Measurements from ENCODE around the gene TNS3.
"Not testable (repeated sequence)": the region's sequence is repeated elsewhere in the genome, so short reads cannot be mapped to it uniquely, and the experiment has no call there.

The TNS3 gene

GRCh38 chr7:47283497-47284131 lies 298.3 kb downstream of the TNS3 start:
- DNase-seq (ENCODE audit: low spot score) = peak; percentile 89

- DNase-seq (ENCODE audit: low spot score) = peak; percentile 31
Measured at GRCh38 chr7:47282790-47283496, 299.0 kb downstream of the TNS3 start.

DNA sequence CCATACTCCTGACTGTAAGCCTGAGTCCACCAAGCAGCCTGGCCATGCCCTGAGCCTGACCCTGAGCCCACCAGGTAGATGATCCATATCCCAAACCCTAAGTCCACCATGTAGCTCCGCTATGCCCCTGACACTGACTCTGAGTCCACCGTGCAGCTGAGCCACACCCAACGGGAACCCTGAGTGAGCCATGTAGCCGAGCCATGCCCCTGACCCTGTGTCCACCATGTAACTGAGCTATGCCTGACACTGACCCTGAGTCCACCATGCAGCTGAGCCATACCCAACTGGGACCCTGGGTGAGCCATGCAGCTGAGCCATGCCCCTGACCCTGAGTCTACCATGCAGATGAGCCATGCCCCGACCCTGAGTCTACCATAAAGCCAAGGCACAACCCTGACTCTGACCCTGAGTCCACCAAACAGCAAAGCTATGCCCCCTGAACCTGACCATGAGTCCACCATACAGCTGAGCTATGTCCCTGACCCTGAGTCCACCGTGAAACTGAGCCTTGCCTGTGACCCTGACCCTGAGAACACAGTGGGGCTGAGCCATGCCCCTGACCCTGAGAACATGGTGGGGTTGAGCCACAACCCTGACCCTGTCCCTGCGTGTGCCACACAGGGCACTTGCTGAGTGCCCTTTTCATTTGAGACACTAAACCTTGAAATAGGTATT lies 299.8 kb downstream of the TNS3 start:
- no peak for DNase-seq (ENCODE audit: low spot score)

DNA sequence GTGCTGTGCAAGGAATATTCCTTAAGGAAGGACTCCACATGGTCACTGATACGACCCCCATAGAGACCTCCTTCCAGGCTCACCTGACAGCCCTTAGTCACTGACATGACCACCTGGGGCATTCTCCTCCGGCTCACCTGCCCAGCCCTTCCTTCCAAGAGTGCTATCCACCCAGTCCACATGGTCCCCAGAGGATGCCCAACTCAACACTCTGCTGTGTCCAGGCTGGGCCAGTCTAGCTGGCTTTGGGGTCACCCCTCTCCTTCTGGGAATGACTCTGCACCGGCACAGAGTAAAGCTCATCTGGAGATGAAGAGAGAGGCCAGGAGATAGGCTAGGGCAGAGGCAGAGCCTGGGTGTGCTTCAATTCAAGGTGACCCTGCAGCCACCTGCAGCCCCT lies 300.8 kb downstream of the TNS3 start:
- DNase-seq (ENCODE audit: low spot score) = no peak

- no peak for DNase-seq (ENCODE audit: low spot score)
Measured at GRCh38 chr7:47280114-47280513, 301.8 kb downstream of the TNS3 start.

GRCh38 chr7:47278043-47278442 lies 303.9 kb downstream of the TNS3 start:
- DNase-seq (ENCODE audit: low spot score) = no peak

DNA sequence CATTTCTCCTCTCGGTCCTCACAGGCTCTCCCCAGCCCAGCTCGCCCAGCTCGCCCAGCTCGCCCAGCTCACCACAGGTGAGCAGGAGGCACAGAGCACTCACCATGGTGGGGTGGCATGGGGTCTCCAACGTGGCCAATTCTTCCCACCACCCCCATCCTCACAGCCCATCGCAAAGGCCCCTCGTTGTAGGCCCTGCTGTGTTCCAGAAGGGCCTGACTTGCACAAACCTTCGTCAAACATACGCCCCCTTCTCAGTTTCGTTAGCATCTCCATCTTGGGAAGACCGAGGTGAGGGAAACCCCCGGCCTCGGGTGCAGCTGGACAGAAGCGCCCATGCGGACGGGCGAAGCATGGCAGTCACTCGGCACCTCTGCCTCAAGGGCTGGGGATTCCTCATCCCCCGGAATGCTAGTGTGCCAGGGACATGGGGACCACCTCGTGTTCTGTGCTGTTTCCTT lies 304.6 kb downstream of the TNS3 start:
- no peak for DNase-seq (ENCODE audit: low spot score)

- DNase-seq (ENCODE audit: low spot score) = no peak
Measured at GRCh38 chr7:47273974-47274766, 307.7 kb downstream of the TNS3 start.

- no peak for DNase-seq (ENCODE audit: low spot score)
Measured at GRCh38 chr7:47273088-47273487, 308.8 kb downstream of the TNS3 start.

DNA sequence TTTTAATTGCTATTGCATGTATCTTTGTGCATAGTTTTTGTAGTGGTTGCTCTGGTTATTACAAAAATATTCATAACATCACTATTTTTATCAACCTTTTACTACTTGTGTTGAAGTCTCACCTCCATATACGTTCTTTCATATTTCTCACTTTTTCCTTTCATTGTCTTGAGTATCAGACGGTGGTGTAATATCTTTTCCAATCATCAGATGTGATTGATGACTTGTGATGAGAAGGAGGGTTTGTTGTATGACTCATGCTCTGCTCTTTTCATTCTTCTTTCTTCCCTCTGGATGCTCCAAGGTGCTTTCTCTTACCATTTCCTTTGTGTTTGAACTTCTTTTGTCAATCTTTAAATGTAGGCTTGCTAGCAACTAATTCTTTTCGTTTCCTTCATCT lies 310.2 kb downstream of the TNS3 start:
- no peak for DNase-seq (ENCODE audit: low spot score)

DNA sequence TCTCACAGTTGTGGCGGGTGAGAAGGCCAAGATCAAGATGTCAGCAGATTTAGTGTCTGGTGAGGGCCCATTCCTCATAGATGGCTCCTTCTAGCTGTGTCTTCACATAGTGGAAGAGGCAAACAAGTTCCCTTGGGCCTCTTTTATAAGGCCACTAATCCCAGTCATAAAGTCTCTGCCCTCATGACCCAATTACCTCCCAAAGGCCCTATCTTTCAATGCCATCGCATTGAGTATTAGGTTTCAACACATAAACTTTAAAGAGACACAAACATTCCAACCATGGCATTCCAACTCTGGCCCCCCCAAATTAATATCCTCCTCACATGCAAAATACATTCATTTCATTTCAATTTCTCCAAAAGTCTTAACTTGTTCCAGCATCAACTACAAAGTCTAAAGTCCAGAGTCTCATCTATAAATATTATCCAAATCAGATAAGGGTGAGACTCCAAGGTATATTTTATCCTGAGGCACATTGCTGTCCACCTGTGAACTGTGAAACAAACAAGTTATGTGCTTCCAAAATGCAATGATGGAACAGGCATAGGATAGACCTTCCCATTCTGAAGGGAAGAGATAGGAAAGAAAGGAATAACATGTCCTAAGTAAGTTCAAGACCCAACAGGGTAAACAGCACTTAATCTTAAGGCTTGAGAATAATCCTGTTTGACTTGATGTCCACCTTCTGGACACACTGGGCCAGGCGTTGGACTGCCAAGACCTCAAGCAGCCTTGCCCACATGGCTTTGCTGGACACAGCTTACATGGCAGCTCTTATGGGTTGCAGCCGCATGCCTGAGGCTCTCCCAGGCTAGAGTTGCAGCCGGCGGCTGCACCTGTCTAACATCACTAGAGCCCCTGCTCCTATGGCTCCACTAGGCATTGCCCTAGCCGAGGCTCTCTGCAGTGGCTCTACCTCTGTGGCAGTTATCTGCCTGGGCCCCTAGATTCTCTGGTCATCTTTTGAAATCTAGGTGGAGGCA lies 312.8 kb downstream of the TNS3 start:
- DNase-seq (ENCODE audit: low spot score) = no peak

DNA sequence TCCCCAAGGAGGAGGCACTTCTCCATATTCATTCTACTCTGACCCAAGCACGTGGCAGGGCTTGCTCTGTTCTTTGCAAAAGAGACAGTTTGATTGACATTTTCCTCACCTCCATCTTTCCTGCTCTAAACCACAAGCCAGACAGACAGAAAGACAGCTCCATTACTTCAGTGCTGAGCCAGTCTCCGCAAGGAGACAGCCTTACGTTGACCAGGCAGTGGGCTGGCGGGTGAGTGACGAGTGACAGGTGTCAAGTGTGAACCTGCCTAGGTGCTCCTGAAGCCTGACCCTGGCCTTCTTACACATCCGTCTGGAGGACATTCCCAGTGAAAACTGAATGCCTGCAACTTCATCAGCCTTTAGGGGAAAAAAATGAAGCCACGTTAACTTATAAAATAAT lies 314.6 kb downstream of the TNS3 start:
- no peak for DNase-seq (ENCODE audit: low spot score)

DNA sequence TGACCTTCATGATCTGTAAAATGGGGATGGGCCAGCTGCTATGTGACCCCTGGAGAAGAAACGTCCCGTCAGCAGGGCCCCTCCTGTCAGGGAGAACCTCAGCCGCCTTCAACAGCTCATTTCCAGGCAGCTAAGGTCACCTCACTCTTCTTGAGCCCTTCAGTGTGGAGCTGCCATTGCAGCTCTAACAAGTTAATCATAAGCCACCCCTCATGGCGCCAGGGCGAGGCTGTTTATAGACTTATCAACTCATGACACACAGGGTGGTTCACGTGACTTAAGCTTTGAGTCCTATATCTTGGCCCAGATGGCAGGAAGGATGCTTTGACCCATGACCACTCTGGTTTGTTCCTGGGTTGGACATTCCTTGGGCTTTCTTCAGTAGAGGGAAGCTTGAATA lies 315.1 kb downstream of the TNS3 start:
- DNase-seq (ENCODE audit: low spot score) = peak; percentile 50

- peak; percentile 86 for DNase-seq (ENCODE audit: low spot score)
Measured at GRCh38 chr7:47266131-47266706, 315.7 kb downstream of the TNS3 start.

DNA sequence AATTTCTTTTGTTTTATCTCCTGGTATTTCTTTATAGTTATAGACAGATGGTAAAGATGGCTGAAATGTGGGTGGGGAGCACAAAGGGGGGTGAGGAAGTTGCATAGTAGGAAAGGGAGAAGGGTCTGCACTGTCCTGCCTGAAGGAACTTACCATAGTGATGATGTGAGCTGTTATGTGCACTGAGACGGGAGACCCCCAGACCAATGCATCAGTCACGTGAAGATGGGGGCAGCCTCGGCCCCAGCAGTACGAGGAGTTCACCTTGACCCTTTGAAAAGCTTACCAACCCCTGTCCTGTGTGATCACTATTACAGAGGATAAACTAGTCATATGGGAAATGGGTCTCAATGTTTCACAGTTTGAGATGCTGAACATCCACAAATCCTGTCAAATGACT lies 316.3 kb downstream of the TNS3 start:
- no peak for DNase-seq (ENCODE audit: low spot score)

- no peak for DNase-seq (ENCODE audit: low spot score)
Measured at GRCh38 chr7:47264021-47264651, 317.8 kb downstream of the TNS3 start.

DNA sequence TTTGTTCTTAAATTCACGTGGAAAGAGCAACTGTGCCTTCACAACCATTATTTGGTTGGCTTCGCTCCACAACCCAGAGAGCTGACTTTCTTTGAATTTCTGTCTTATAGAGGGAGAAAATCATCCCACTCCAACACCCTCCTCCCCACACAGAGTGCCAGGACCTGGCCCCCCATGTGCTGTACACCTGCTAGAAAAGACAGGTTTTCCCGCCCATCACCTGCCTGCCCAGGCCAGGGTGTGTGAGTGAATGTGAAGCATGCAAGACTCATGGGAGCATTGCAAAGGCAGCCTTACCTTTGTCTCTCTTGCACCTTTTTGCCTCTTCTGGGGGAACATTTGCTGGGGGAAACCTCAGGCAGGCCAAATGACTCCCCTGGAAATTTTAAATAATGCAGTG lies 319.0 kb downstream of the TNS3 start:
- no peak for DNase-seq (ENCODE audit: low spot score)

GRCh38 chr7:47262160-47262559 lies 319.8 kb downstream of the TNS3 start:
- not testable (repeated sequence) for DNase-seq (ENCODE audit: low spot score)

GRCh38 chr7:47260270-47260669 lies 321.6 kb downstream of the TNS3 start:
- no peak for DNase-seq (ENCODE audit: low spot score)

DNA sequence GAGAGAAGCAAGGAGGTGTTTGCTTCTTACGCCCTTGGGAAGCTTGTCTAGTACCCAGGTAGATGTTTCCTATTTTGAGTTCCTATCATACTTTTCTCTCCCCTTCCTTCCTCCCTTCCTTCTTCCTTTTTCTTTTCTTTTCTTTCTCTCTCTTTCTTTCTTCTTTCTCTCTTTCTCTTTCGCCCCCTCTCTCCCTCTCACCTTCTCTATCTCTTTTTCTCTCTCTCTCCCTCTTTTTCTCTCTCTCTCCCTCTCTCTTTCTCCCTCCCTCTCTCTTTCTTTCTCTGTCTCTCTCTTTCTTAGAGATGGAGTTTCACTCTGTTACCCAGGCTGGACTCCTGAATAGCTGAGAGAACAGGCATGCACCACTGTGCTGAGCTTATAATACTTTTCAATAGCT lies 322.2 kb downstream of the TNS3 start:
- no peak for DNase-seq (ENCODE audit: low spot score)

All from SW480 (cell line).